HEK293 (cell line): ENCODE results near the gene ANKH.
"Not testable (repeated sequence)": the region's sequence is repeated elsewhere in the genome, so short reads cannot be mapped to it uniquely, and the experiment has no call there.

Source experiments
- CTCF ChIA-PET: fragments of 350-600 bp; formaldehyde crosslinking; extraction: SDS; loops from one replicate; lab custom pipeline; 2021; ENCODE audit warnings: antibody characterized with exemption; lab: Yijun Ruan, JAX
- POLR2A ChIA-PET: fragments of 300-600 bp; formaldehyde crosslinking; extraction: SDS; loops from one replicate; lab custom pipeline; 2020; ENCODE audit warnings: antibody characterized with exemption, inconsistent platforms; lab: Yijun Ruan, JAX
- H3K27ac ChIP-seq: fragments of 200-500 bp; sonication (Bioruptor generic); 2 replicates; pipeline ENCODE4 v1.5.1; 2014; ENCODE audit warnings: low read depth, low read length, control low read depth, inconsistent platforms; ENCODE audit errors: extremely low read depth
- H3K36me3 ChIP-seq, 2 experiments: fragments of 200-500 bp in 1 of 2; sonication (Bioruptor generic) in 1 of 2; 1 replicate in 1 of 2; 2 replicates in 1 of 2; pipeline ENCODE4 v1.5.1; 2014 to 2017; ENCODE audit warnings: inconsistent platforms in 2 of 2, low read length in 2 of 2; ENCODE audit not compliant: control insufficient read depth in 2 of 2, insufficient read depth in 1 of 2
- H3K4me1 ChIP-seq: fragments of 200-500 bp; sonication (Bioruptor generic); 2 replicates; pipeline ENCODE4 v1.5.1; 2014; ENCODE audit warnings: mild to moderate bottlenecking, low read length, inconsistent platforms; ENCODE audit not compliant: control insufficient read depth, insufficient read depth
- H3K4me3 ChIP-seq: 2 replicates; pipeline ENCODE4 v1.5.1; 2011; ENCODE audit warnings: low read depth, mild to moderate bottlenecking, control low read depth, low read length, moderate library complexity
- H3K9me3 ChIP-seq: fragments of 200-500 bp; sonication (Bioruptor generic); 2 replicates; pipeline ENCODE4 v1.5.1; 2014; ENCODE audit warnings: low read depth, low read length, inconsistent platforms; ENCODE audit not compliant: control insufficient read depth, insufficient read depth
- GLI2 ChIP-seq: fragments of 450-650 bp; formaldehyde crosslinking; IDR thresholded peaks from 2 replicates; pipeline ENCODE4; 2017; ENCODE audit warnings: missing biosample characterization, missing genetic modification characterization, low read depth, borderline replicate concordance
- PRDM6 ChIP-seq: fragments of 450-650 bp; formaldehyde crosslinking; IDR thresholded peaks from 2 replicates; pipeline ENCODE4 v1.5.1; 2017; ENCODE audit warnings: missing biosample characterization, missing genetic modification characterization
- SP2 ChIP-seq: fragments of 450-650 bp; formaldehyde crosslinking; IDR thresholded peaks from 2 replicates; pipeline ENCODE4 v1.5.1; 2016; ENCODE audit warnings: missing biosample characterization, missing genetic modification characterization
- ZFP3 ChIP-seq: fragments of 450-650 bp; formaldehyde crosslinking; IDR thresholded peaks from 2 replicates; pipeline ENCODE4 v1.5.1; 2016; ENCODE audit warnings: low read depth, missing biosample characterization, missing genetic modification characterization
- ZNF221 ChIP-seq: fragments of 450-650 bp; formaldehyde crosslinking; IDR thresholded peaks from 2 replicates; pipeline ENCODE4 v1.5.1; 2017; ENCODE audit warnings: missing biosample characterization, missing genetic modification characterization, borderline replicate concordance
- ZNF366 ChIP-seq: fragments of 450-650 bp; formaldehyde crosslinking; conservative IDR thresholded peaks from 2 replicates; pipeline ENCODE4 v1.5.1; 2016; ENCODE audit warnings: missing biosample characterization, missing genetic modification characterization
- ZNF560 ChIP-seq: fragments of 450-650 bp; formaldehyde crosslinking; IDR thresholded peaks from 2 replicates; pipeline ENCODE4 v1.5.1; 2017; ENCODE audit warnings: missing biosample characterization, missing genetic modification characterization, borderline replicate concordance
- ZNF571 ChIP-seq: fragments of 450-650 bp; formaldehyde crosslinking; IDR thresholded peaks from 2 replicates; pipeline ENCODE4 v1.5.0; 2017; ENCODE audit warnings: missing biosample characterization, missing genetic modification characterization
- ZNF626 ChIP-seq: fragments of 450-650 bp; sonication (Bioruptor Pico); formaldehyde crosslinking; IDR thresholded peaks from 2 replicates; pipeline ENCODE4 v1.5.1; 2018; ENCODE audit warnings: missing biosample characterization, missing genetic modification characterization, inconsistent platforms
- ZNF785 ChIP-seq: fragments of 450-650 bp; formaldehyde crosslinking; IDR thresholded peaks from 2 replicates; pipeline ENCODE4 v1.5.1; 2016; ENCODE audit warnings: missing biosample characterization, missing genetic modification characterization
- ZNF837 ChIP-seq: fragments of 450-650 bp; formaldehyde crosslinking; IDR thresholded peaks from 2 replicates; pipeline ENCODE4 v1.5.1; 2016; ENCODE audit warnings: missing biosample characterization, missing genetic modification characterization
- TF ChIP-seq, protein P1 (sequence below): fragments of 450-650 bp; formaldehyde crosslinking; IDR thresholded peaks from 2 replicates; pipeline ENCODE4; 2016; ENCODE audit warnings: missing biosample characterization, missing genetic modification characterization
- TF ChIP-seq, protein P2 (sequence below): fragments of 450-650 bp; formaldehyde crosslinking; IDR thresholded peaks from 2 replicates; pipeline ENCODE4 v1.5.1; 2016; ENCODE audit warnings: missing biosample characterization, missing genetic modification characterization
- TF ChIP-seq, protein P3 (sequence below): fragments of 450-650 bp; formaldehyde crosslinking; IDR thresholded peaks from 2 replicates; pipeline ENCODE4 v1.5.1; 2016; ENCODE audit warnings: missing biosample characterization, missing genetic modification characterization, low read depth

Gene ANKH

GRCh38 chr5:14920121-14920520 is 48.5 kb upstream of the ANKH start:
- ChIA-PET CTCF (no interaction called here), POLR2A (no interaction called here)
- H3K27ac ChIP-seq, result no peak overlapping the region
- no peak overlapping the region for H3K4me3 ChIP-seq
- no peaks in the 10 kb centered on the region for H3K36me3 ChIP-seq
- TF ChIP-seq, protein P1, sequence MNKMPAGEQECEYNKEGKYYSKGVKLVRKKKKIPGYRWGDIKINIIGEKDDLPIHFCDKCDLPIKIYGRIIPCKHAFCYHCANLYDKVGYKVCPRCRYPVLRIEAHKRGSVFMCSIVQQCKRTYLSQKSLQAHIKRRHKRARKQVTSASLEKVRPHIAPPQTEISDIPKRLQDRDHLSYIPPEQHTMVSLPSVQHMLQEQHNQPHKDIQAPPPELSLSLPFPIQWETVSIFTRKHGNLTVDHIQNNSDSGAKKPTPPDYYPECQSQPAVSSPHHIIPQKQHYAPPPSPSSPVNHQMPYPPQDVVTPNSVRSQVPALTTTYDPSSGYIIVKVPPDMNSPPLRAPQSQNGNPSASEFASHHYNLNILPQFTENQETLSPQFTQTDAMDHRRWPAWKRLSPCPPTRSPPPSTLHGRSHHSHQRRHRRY (tag by site-specific recombination), result no peak
- TF ChIP-seq PRDM6 (tag by site-specific recombination), result no peak
- TF ChIP-seq ZNF837 (tag by site-specific recombination), result no peak
- no peak for TF ChIP-seq GLI2 (tag by site-specific recombination)
- no peak for TF ChIP-seq SP2
- no peak for TF ChIP-seq ZNF571
- no peak for TF ChIP-seq ZNF560 (tag by site-specific recombination)
- TF ChIP-seq, protein P2, sequence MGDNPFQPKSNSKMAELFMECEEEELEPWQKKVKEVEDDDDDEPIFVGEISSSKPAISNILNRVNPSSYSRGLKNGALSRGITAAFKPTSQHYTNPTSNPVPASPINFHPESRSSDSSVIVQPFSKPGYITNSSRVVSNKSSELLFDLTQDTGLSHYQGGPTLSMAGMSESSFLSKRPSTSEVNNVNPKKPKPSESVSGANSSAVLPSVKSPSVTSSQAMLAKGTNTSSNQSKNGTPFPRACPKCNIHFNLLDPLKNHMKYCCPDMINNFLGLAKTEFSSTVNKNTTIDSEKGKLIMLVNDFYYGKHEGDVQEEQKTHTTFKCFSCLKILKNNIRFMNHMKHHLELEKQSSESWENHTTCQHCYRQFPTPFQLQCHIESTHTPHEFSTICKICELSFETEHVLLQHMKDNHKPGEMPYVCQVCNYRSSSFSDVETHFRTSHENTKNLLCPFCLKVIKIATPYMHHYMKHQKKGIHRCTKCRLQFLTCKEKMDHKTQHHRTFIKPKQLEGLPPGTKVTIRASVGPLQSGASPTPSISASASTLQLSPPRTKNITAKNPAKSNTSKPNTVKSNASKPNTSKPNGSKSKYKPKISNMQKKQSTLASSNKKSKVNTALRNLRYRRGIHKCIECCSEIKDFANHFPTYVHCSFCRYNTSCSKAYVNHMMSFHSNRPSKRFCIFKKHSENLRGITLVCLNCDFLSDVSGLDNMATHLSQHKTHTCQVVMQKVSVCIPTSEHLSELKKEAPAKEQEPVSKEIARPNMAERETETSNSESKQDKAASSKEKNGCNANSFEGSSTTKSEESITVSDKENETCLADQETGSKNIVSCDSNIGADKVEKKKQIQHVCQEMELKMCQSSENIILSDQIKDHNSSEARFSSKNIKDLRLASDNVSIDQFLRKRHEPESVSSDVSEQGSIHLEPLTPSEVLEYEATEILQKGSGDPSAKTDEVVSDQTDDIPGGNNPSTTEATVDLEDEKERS (tag by site-specific recombination), result no peak
- no peak for TF ChIP-seq ZFP3 (tag by site-specific recombination)
- no peak for TF ChIP-seq ZNF785 (tag by site-specific recombination)
- TF ChIP-seq, protein P3, sequence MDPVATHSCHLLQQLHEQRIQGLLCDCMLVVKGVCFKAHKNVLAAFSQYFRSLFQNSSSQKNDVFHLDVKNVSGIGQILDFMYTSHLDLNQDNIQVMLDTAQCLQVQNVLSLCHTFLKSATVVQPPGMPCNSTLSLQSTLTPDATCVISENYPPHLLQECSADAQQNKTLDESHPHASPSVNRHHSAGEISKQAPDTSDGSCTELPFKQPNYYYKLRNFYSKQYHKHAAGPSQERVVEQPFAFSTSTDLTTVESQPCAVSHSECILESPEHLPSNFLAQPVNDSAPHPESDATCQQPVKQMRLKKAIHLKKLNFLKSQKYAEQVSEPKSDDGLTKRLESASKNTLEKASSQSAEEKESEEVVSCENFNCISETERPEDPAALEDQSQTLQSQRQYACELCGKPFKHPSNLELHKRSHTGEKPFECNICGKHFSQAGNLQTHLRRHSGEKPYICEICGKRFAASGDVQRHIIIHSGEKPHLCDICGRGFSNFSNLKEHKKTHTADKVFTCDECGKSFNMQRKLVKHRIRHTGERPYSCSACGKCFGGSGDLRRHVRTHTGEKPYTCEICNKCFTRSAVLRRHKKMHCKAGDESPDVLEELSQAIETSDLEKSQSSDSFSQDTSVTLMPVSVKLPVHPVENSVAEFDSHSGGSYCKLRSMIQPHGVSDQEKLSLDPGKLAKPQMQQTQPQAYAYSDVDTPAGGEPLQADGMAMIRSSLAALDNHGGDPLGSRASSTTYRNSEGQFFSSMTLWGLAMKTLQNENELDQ (tag by site-specific recombination), result no peak
- TF ChIP-seq ZNF626 (tag by site-specific recombination), result no peak
- no peak for TF ChIP-seq ZNF221 (tag by site-specific recombination)
- H3K9me3 ChIP-seq, result no peaks in the 10 kb centered on the region
- no peaks in the 10 kb centered on the region for H3K4me1 ChIP-seq

- 0 out of 2 replicates have a peak, but pooled peaks have one; percentile 32 for TF ChIP-seq ZNF366
Observed at GRCh38 chr5:14919106-14919505, 47.5 kb upstream of the ANKH start.

More at GRCh38 chr5:14919106-14919505, 47.5 kb upstream of the ANKH start:
- H3K36me3 ChIP-seq, H3K27ac ChIP-seq, POLR2A ChIA-PET, H3K4me1 ChIP-seq, H3K9me3 ChIP-seq, H3K4me3 ChIP-seq: not testable (repeated sequence)
- CTCF ChIA-PET, result interaction anchor here (1.0 kb wide), 1 partner anchor 190 kb away, joined by 3 read pairs; no protein-coding TSS in a partner anchor
